IMR-90 (cell line): ENCODE data around the gene BTK. TPM values are rescaled to one million over a fixed set of nuclear protein-coding genes. Genes with fewer than 3 reads are reported as not detected.

Experiments
- ATAC-seq: fragments of 200-7000 bp; cut with Tn5 transposase; 2 replicates; pipeline ENCODE4 v1.9.1; 2020; ENCODE audit warnings: low read depth, mild to moderate bottlenecking, moderate library complexity
- BruUV-seq: library from RNA; stranded (reverse); fragments of 400-500 nt; replicated peaks from 2 replicates; lab custom pipeline; 2021; lab: Mats Ljungman, UMichigan
- CTCF ChIA-PET: fragments of 300-600 bp; formaldehyde crosslinking; extraction: SDS; loops from one replicate; lab custom pipeline; 2021; ENCODE audit warnings: antibody characterized with exemption; lab: Yijun Ruan, JAX
- POLR2A ChIA-PET: fragments of 300-600 bp; sonication (Branson Sonifier 250); formaldehyde crosslinking; loops from one replicate; lab custom pipeline; 2022; ENCODE audit warnings: antibody characterized with exemption; ENCODE audit not compliant: unreplicated experiment; lab: Charles Lee
- DNase-seq: peaks from one replicate; pipeline ENCODE4 v3.0.0; 2013
- H2AFZ ChIP-seq: replicated peaks from 2 replicates; pipeline ENCODE3; 2013; ENCODE audit warnings: low read length, mild to moderate bottlenecking; ENCODE audit not compliant: poor library complexity
- H2AK5ac ChIP-seq: 2 replicates; pipeline ENCODE4 v1.6.1; 2013; ENCODE audit warnings: low read depth, low read length, inconsistent platforms
- H2AK9ac ChIP-seq: replicated peaks from 2 replicates; pipeline ENCODE3; 2013; ENCODE audit warnings: mild to moderate bottlenecking, low read depth, low read length, moderate library complexity; ENCODE audit not compliant: poor library complexity
- H2BK120ac ChIP-seq: 2 replicates; pipeline ENCODE4 v1.6.1; 2013; ENCODE audit warnings: low read depth, low read length, inconsistent platforms
- H2BK15ac ChIP-seq: 3 replicates; pipeline ENCODE4 v1.6.1; 2013; ENCODE audit warnings: low read depth, low read length, inconsistent platforms
- H2BK20ac ChIP-seq: 2 replicates; pipeline ENCODE4 v1.6.1; 2013; ENCODE audit warnings: low read depth, mild to moderate bottlenecking, inconsistent platforms, low read length, moderate library complexity
- H2BK5ac ChIP-seq: 2 replicates; pipeline ENCODE4 v1.6.1; 2013; ENCODE audit warnings: mild to moderate bottlenecking, low read depth, low read length, inconsistent platforms; ENCODE audit not compliant: poor library complexity, severe bottlenecking
- H3K14ac ChIP-seq: replicated peaks from 2 replicates; pipeline ENCODE4 v1.6.1; 2013; ENCODE audit warnings: low read depth, low read length, inconsistent platforms
- H3K18ac ChIP-seq: 2 replicates; pipeline ENCODE4 v1.6.1; 2013; ENCODE audit warnings: low read depth, low read length, control low read depth
- H3K23ac ChIP-seq: 2 replicates; pipeline ENCODE4 v1.6.1; 2013; ENCODE audit warnings: low read depth, low read length, inconsistent platforms
- H3K27ac ChIP-seq: 2 replicates; pipeline ENCODE4 v1.5.1; 2013; ENCODE audit warnings: mild to moderate bottlenecking, control low read depth, low read length; ENCODE audit not compliant: insufficient read depth
- H3K27me3 ChIP-seq: 2 replicates; pipeline ENCODE4 v1.6.1; 2013; ENCODE audit warnings: low read length; ENCODE audit not compliant: control insufficient read depth, insufficient read depth
- H3K36me3 ChIP-seq: 2 replicates; pipeline ENCODE4 v1.6.1; 2013; ENCODE audit warnings: low read length, mixed read lengths; ENCODE audit not compliant: control insufficient read depth, insufficient read depth
- H3K4ac ChIP-seq: 2 replicates; pipeline ENCODE4 v1.6.1; 2013; ENCODE audit warnings: low read depth, low read length, inconsistent platforms
- H3K4me1 ChIP-seq: 2 replicates; pipeline ENCODE4 v1.6.1; 2013; ENCODE audit warnings: low read length, mixed read lengths; ENCODE audit not compliant: control insufficient read depth, insufficient read depth
- H3K4me2 ChIP-seq: 2 replicates; pipeline ENCODE4 v1.6.1; 2013; ENCODE audit warnings: low read depth, mild to moderate bottlenecking, control low read depth, low read length, moderate library complexity
- H3K4me3 ChIP-seq: 2 replicates; pipeline ENCODE4 v1.5.1; 2013; ENCODE audit warnings: low read depth, mild to moderate bottlenecking, control low read depth, low read length, moderate library complexity; ENCODE audit not compliant: insufficient read depth
- H3K56ac ChIP-seq: 2 replicates; pipeline ENCODE4 v1.6.1; 2013; ENCODE audit warnings: low read length, inconsistent platforms; ENCODE audit not compliant: insufficient read depth; ENCODE audit errors: extremely low read depth
- H3K79me1 ChIP-seq, 2 experiments: 2 replicates each; pipeline ENCODE4 v1.6.1; 2013; ENCODE audit warnings: low read length in 2 of 2, inconsistent platforms in 1 of 2, low read depth in 1 of 2
- H3K9ac ChIP-seq: 2 replicates; pipeline ENCODE4 v1.6.1; 2013; ENCODE audit warnings: low read depth, low read length, control low read depth
- H3K9me1 ChIP-seq: 2 replicates; pipeline ENCODE4 v1.6.1; 2013; ENCODE audit warnings: low read length, inconsistent platforms; ENCODE audit not compliant: insufficient read depth
- H3K9me3 ChIP-seq: 2 replicates; pipeline ENCODE4 v1.6.1; 2013; ENCODE audit warnings: low read length; ENCODE audit not compliant: control insufficient read depth, insufficient read depth
- H4K20me1 ChIP-seq: 2 replicates; pipeline ENCODE4 v1.6.1; 2013; ENCODE audit warnings: low read length, inconsistent platforms; ENCODE audit not compliant: insufficient read depth
- H4K5ac ChIP-seq: 2 replicates; pipeline ENCODE4 v1.6.1; 2013; ENCODE audit warnings: mild to moderate bottlenecking, low read depth, low read length, control low read depth
- H4K8ac ChIP-seq, 2 experiments: 2 replicates each; pipeline ENCODE4 v1.6.1; 2013; ENCODE audit warnings: low read depth in 2 of 2, low read length in 2 of 2, control low read depth in 1 of 2, inconsistent platforms in 1 of 2
- H4K91ac ChIP-seq: 2 replicates; pipeline ENCODE4 v1.6.1; 2013; ENCODE audit warnings: low read depth, low read length, inconsistent platforms; ENCODE audit not compliant: insufficient read depth
- RAD21 ChIP-seq: IDR thresholded peaks from 2 replicates; pipeline ENCODE4 v1.6.1; 2012; ENCODE audit warnings: low read length, improper control_type of control experiment
- WGBS, 2 experiments: methylation state at CpG; one replicate each; pipeline versions ENCODE4 v1.1.5 to v1.1.7; 2013; ENCODE audit warnings: missing lambda C conversion rate in 2 of 2; ENCODE audit not compliant: insufficient read length in 1 of 2; ENCODE audit errors: extremely low coverage in 2 of 2; 5-methylcytosine and 5-hydroxymethylcytosine counted together
- dilution Hi-C: fragments of 300-500 bp; cut with HindIII; formaldehyde crosslinking; loops from one replicate; pipeline ENCODE4 v1.14.3; 2018; ENCODE audit warnings: low sequenced_read_pairs; ENCODE audit not compliant: unreplicated experiment
- in situ Hi-C: fragments of 300-500 bp; cut with MboI; formaldehyde crosslinking; loops from 3 replicates; pipeline ENCODE4 v1.14.3; 2019; ENCODE audit warnings: low sequenced_read_pairs, inconsistent platforms, mixed read lengths
- intact Hi-C: fragments of 100-400 bp; cut with micrococcal nuclease; formaldehyde crosslinking; loops from 2 replicates; pipeline ENCODE4 v1.10.0; 2022
- polyA plus RNA-seq, 3 experiments: library from polyadenylated mRNA; depleted of rRNA; stranded (reverse); fragments of >200 nt; gene quantifications; 2 replicates each; pipeline ENCODE4 v1.2.3, GENCODE V29; 2012; ENCODE audit warnings: low replicate concordance in 1 of 3
- total RNA-seq: library from RNA; depleted of rRNA; stranded (reverse); fragments of >200 nt; gene quantifications from 2 replicates; pipeline ENCODE4 v1.2.3, GENCODE V29; 2012

BTK gene
- total and polyA plus RNA-seq, 2 of the 4 experiments (the other 2 are of a cell fraction) = not detected

DNA sequence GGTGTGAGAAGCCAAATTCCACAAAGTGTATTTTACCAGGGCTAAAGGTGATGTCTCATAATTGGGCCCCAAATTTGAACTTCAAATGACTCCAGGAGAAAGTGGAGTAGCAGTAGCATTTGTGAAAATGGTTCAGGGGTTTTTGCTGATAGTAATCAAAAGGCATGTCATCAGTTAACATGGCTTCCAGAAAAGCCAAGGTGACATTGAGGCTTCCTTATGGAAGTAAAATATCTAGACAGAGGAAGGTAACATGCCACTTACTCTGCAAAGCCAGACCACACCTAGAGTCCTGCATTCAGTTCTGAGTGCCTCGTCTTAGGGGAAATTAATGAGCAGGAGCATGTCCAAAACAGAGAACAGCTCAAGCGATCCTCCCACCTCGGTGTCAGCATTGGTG is 2.6 kb upstream of the BTK start:
- H4K91ac ChIP-seq = no peak overlapping the region
- H3K23ac ChIP-seq = no peak overlapping the region
- no peak overlapping the region for H2BK20ac ChIP-seq
- no peak overlapping the region for H3K27ac ChIP-seq
- CTCF ChIA-PET = no interaction called here
- WGBS, 2 experiments = no CpG with 5 or more reads among the region's 3 CpGs
- peaks cover 16% of the 10 kb centered on the region; the same call in 1 of the 2 replicates for H3K27me3 ChIP-seq
- no peak overlapping the region for H3K4ac ChIP-seq
- H3K9me1 ChIP-seq = peaks cover 4% of the 10 kb centered on the region
- peaks cover 10% of the 10 kb centered on the region; the same call in 1 of the 2 replicates for H4K20me1 ChIP-seq
- in situ Hi-C loops (no loop called here), dilution Hi-C loops (no loop called here), intact Hi-C loops (no loop called here)
- no peak for ATAC-seq
- peaks cover 0 to 16% of the 10 kb centered on the region in 2 experiments; a peak in 2 of 4 replicates for H3K79me1 ChIP-seq
- no peak overlapping the region for H2BK5ac ChIP-seq
- H3K4me3 ChIP-seq = no peak overlapping the region
- no peak overlapping the region for H3K56ac ChIP-seq
- H3K36me3 ChIP-seq = peaks cover 5% of the 10 kb centered on the region; the same call in 1 of the 2 replicates
- POLR2A ChIA-PET = no interaction called here
- no peak overlapping the region for H3K9ac ChIP-seq
- no peaks in the 10 kb centered on the region for H3K4me1 ChIP-seq
- H3K14ac ChIP-seq = no peak overlapping the region
- H3K4me2 ChIP-seq = no peak overlapping the region
- H4K8ac ChIP-seq = no peak overlapping the region
- DNase-seq = no peak
- H2AFZ ChIP-seq = no peak overlapping the region
- TF ChIP-seq RAD21 = no peak
- H2AK5ac ChIP-seq = no peak overlapping the region
- H2BK120ac ChIP-seq = no peak overlapping the region
- H2BK15ac ChIP-seq = no peak overlapping the region
- no peak overlapping the region for H4K5ac ChIP-seq
- no peak overlapping the region for H3K18ac ChIP-seq
- no peaks in the 10 kb centered on the region for H3K9me3 ChIP-seq
- BruUV-seq = no TSS peak
- no peak overlapping the region for H2AK9ac ChIP-seq
